HG02642 (cell line): ENCODE results near the gene EFCAB7.

Source experiments
- ATAC-seq: cut with Tn5 transposase; IDR thresholded peaks from one replicate; pipeline ENCODE4 v1.9.1; 2021; ENCODE audit warnings: mild to moderate bottlenecking; ENCODE audit not compliant: unreplicated experiment, poor library complexity

The EFCAB7 gene

GRCh38 chr1:63522891-63523728 lies at the start of gene EFCAB7, which contains the start of gene ITGB3BP:
Gene EFCAB7 (plus strand): TSS chr1:63523525. CDS start chr1:63525573, 2,048 bp downstream.
Gene ITGB3BP (minus strand): TSS chr1:63523225. CDS start chr1:63523133, 92 bp downstream.
- ATAC-seq: peak; percentile 94

GRCh38 chr1:63475761-63476160 lies 47.6 kb upstream of the EFCAB7 start:
- ATAC-seq: no peak

- no peak for ATAC-seq
Measured at GRCh38 chr1:63480057-63480456, 43.3 kb upstream of the EFCAB7 start.

- no peak for ATAC-seq
Measured at GRCh38 chr1:63486629-63487028, 36.7 kb upstream of the EFCAB7 start.

- no peak for ATAC-seq
Measured at GRCh38 chr1:63487336-63488065, 35.8 kb upstream of the EFCAB7 start.

- no peak for ATAC-seq
Measured at GRCh38 chr1:63497577-63497976, 25.7 kb upstream of the EFCAB7 start.

GRCh38 chr1:63498106-63498505 lies 25.2 kb upstream of the EFCAB7 start:
- ATAC-seq: no peak

GRCh38 chr1:63501256-63501655 lies 22.1 kb upstream of the EFCAB7 start:
- ATAC-seq: no peak

GRCh38 chr1:63506782-63507181 lies 16.5 kb upstream of the EFCAB7 start:
- ATAC-seq: no peak

- no peak for ATAC-seq
Measured at GRCh38 chr1:63509718-63510117, 13.6 kb upstream of the EFCAB7 start.

- ATAC-seq: no peak
Measured at GRCh38 chr1:63512584-63512983, 10.7 kb upstream of the EFCAB7 start.

GRCh38 chr1:63516629-63517028 lies 6.7 kb upstream of the EFCAB7 start:
- ATAC-seq: no peak

GRCh38 chr1:63523738-63524137 lies 413 bp downstream of the EFCAB7 start:
- ATAC-seq: peak; percentile 19

- ATAC-seq: no peak
Measured at GRCh38 chr1:63524201-63524600, 876 bp downstream of the EFCAB7 start.

- no peak for ATAC-seq
Measured at GRCh38 chr1:63532727-63533126, 9.4 kb downstream of the EFCAB7 start.

GRCh38 chr1:63533931-63534330 lies 10.6 kb downstream of the EFCAB7 start:
- no peak for ATAC-seq

- ATAC-seq: no peak
Measured at GRCh38 chr1:63534406-63534805, 11.1 kb downstream of the EFCAB7 start.

GRCh38 chr1:63537006-63537405 lies 13.7 kb downstream of the EFCAB7 start:
- ATAC-seq: no peak

- no peak for ATAC-seq
Measured at GRCh38 chr1:63537940-63538339, 14.6 kb downstream of the EFCAB7 start.

GRCh38 chr1:63545780-63546179 lies 22.5 kb downstream of the EFCAB7 start:
- ATAC-seq: no peak

- ATAC-seq: no peak
Measured at GRCh38 chr1:63547621-63548294, 24.4 kb downstream of the EFCAB7 start.
